Measurements from ENCODE around the gene SMIM17.
A peak's percentile ranks its signal among the peaks of the same experiment; 100 is the strongest.

SMIM17 gene

DNA sequence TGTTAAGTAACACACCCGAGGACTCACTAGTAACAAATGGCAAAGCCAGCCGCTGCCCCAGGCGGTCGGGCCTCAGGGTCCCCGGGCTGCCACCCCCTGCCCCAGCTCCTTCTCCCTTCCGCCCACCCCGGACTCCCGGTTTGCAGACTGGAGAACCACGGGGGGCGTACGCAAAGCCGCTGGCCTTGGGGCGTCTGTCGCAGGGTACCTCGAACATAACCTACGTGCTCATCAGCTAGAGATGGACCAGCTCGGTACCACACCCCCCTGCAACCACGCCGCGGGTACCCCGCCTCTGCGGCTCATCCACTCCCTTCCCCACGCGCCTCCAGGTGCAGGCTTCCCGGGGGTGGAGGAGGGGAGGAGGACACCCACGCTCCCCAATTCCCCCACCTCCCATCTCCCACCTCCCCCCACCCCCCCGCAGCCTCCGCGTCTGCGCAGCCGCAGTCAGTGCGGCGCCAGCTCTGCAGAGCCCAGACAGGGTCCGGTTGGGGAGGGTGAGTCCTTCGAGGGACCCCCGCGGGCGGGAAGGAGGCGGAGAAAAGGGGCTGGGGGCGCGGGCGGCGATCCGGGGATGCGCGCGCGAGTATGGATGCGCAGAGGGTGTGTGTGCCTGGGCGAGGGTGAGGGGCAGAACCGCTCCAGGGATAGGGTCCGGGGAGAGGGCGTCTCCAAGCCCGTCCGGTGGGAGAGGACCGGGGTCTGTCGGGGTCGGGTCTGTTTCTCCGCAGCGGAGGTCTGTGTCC is at the start of gene SMIM17:
Gene SMIM17, plus strand, starts transcription at position 449 of the 749 bp plus-strand sequence. CDS start 2,509 bp downstream, outside the sequence.
- DNase-seq, result no peak

DNA sequence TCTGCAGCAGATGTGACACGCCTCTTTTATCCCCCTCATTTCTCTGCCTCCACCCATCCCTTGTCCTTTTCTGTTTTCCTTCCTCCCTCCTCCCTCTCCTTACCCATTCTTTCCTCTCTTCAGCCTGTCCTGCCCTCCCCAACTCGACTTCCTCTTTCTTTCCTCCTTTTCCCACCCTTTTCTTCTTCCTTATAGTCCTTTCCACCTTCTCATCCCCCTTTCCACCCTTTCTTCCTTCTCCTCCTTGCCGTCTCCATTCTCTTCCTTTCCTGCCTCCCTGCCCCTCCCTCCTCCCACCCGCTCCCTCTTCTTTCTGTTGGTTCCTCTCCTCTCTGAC is 48.5 kb upstream of the SMIM17 start:
- DNase-seq, result no peak

DNA sequence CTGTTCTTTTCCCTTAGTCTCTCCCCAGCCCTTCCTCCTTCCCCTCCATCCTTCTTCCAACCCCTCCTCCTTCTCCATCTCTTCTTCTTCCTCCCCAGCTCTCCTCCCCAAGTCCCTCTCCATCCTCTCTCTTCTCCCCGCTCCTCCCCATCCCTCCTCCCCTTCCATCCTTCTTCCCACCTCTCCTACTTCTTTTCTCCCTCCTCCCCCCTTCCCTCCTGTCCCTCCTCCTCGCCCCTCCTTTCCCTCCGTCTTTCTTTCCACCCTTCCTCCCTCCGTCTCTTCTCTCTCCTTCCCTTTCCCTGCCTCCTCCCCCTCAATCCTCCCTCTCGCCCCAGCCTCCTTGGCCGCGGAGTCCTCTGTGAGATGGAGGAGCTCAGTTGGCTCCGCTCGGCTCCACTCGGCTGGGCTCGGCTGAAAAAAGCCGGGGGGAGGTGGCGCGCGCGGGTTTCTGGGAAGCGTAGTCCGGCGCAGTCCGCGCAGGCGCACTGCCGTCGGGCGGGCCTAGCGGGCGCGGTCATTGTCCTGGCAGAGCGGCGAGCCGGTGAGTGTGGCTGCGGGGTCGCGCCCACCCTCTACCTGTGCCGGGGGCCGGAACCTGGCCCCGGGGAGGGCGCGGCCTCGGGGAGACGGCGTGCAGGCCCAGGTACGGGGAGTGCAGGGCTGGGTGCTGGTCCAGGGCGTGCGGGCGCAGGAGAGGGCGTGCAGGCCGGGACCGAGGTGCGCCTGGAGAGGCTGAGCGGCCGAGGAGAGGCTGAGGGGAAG is 48.0 kb upstream of the SMIM17 start, which contains the start of gene ZNF71:
Gene ZNF71, plus strand, starts transcription at position 520 of the 765 bp plus-strand sequence. CDS start 6,257 bp downstream, outside the sequence.
- DNase-seq, result peak; percentile 85 to 91

- no peak for DNase-seq
Observed at GRCh38 chr19:56595548-56595899, 47.4 kb upstream of the SMIM17 start.

- no peak for DNase-seq
Observed at GRCh38 chr19:56596676-56597075, 46.3 kb upstream of the SMIM17 start.

GRCh38 chr19:56597696-56598095 is 45.3 kb upstream of the SMIM17 start:
- no peak for DNase-seq

DNA sequence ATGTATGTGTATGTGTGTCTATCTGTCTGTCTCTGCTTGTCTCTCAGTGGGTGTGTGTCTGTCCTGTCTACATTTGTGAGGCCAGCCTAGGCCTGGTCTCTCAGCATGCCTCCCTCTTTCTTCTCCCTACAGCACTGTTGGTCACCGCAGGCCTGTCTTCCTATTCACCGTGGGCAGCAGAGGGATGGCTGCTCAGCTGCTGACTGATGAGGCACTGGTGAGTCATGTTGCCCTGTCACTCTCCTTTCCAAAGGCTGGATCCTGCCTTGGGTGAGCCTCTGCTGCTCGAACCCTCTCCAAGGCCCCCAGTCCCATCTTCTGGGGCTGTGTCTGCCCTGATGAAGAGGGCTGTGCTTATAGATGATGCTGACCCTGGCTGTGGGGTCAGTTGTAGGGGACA is 41.6 kb upstream of the SMIM17 start:
- no peak for DNase-seq

GRCh38 chr19:56603829-56604228 is 39.1 kb upstream of the SMIM17 start:
- no peak for DNase-seq

- no peak for DNase-seq
Observed at GRCh38 chr19:56608274-56608964, 34.5 kb upstream of the SMIM17 start.

DNA sequence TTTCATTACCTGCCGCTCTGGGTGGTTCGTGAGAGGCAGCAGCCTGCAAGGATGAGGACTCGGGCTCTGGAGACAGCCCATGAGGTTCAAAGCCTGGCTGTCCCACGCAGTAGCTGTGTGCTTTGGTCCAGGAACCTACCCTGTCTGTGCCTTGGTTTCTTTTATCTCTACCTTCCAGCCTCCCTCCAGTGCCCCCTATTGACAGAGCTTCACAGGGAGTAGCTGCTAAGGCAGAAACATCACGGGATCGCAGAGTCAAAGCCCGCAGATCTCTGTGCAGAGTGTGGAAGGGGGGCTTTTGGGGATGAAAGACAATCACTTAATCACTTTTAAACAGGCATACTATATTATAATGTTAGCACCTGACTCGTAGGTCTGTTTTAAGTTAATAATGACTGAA is 31.7 kb upstream of the SMIM17 start:
- DNase-seq, result no peak

DNA sequence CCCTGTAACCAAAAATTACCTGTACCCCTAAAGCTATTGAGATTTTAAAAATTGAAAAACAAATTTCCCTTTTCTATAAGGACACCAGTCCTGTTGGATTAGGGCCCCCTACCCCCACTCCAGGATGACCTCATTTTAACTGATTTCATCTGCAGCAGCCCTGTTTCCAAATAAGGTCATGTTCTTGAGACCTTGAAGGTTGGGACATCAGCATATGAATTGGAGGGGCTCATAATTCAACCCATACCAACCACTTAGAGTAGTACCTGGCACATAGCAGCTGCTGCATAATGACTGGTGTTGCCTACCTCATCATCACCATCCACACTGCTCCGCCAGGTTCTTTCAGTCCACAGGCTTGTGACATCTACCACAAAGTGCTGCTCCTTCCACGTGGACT is 30.2 kb upstream of the SMIM17 start:
- no peak for DNase-seq

- DNase-seq, result no peak
Observed at GRCh38 chr19:56613639-56614038, 29.3 kb upstream of the SMIM17 start.

DNA sequence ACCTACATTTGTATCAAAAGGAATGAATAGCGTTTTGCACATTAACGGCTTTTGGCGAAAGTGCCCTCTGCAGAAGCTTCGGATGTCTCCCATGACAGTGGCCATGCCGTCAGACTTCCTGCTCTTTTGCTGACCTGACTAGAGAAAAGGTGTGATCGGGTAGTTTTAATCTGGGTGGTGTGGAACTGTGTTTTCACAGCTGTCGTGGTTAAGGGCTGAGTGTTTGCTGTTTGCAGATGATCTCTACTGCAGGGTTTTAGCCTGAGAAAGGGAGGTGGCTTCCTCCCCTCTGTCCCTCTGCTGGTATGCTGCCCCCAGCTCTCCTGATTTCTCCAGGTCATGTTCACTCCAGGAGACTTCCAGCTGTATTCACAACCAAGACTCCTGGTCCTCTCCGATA is 25.4 kb upstream of the SMIM17 start:
- no peak for DNase-seq

DNA sequence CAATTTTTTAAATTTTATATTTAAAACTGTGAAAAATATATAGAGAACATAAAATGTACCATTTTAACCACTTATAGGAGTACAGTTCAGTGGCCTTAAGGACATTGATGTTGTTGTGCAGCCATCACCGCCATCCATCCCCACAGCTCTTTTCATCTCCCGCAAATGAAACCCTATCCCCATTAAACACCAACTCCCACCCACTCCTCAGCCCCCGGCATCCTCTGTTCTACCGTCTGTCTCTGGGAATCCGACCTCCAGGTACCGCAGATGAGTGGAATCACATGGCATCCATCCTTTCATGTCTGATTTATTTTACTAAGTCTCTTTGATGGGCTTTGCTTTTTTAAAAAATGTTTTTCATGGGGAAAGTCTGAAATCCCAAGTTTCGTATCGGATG is 23.8 kb upstream of the SMIM17 start:
- no peak for DNase-seq

DNA sequence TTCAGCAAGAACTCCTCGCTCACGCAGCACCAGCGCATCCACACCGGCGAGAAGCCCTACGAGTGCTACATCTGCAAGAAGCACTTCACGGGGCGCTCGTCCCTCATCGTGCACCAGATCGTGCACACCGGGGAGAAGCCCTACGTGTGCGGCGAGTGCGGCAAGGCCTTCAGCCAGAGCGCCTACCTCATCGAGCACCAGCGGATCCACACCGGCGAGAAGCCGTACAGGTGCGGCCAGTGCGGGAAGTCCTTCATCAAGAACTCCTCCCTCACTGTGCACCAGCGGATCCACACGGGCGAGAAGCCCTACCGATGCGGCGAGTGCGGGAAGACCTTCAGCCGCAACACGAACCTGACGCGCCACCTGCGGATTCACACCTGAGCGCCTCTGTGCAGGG is 20.6 kb upstream of the SMIM17 start:
- DNase-seq, result no peak

DNA sequence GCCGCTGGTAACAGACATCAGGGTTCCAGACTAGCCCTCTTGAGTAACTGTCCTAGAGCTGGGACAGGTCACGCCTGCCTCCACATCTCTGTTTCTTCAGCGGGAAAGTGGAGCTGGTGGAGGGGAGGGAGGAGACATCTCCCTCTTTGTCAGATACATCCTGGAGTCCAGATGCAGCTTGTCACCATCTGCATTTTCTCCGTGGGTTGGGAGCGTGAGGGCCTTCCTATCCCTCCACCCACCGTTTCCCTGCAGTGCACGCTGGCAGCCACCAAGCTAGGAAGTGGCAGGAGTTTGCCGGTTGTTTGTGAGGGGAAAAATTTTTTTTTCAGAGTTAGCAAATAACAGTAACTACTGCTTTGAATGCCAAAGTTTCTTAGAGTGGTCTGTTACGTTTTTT is 20.0 kb upstream of the SMIM17 start:
- no peak for DNase-seq

DNA sequence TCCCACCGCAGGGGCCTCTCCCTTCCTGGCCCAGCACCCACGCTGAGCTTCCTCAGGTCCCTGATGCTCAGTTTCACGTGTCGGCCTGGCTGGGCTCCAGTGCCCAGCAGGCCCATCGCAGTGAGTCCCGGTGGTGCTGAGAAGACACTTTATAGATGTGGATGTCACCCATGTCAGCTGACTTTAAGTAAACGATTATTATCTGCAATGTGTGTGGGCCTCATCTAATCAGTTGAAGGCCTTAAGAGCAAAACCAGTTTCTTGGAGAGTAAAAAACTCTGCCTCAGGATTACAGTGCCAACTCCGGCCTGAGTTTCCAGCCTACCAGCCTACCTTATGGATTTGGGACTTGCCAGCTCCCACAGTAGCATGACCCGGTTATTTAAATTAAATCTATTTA is 17.3 kb upstream of the SMIM17 start:
- no peak for DNase-seq

DNA sequence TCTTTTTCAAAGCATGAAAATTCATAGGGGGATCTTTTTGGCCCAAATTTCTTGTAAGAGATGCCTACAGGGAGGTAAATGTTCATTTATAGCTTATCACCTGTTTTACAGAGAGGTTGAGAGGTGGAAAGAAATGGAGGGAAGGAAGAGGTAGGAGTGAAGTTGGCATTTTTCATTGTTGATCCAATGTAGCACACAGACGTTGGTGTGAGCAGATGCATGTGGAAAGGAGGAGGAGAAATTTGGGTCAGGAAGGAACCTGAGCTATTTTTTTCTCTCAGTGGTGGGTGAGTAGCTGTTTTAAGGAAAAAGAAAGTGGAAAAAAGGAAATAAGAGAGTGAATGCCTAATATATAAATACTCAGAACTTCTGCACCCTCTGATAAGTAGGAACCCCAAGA is 9.9 kb upstream of the SMIM17 start:
- no peak for DNase-seq

DNA sequence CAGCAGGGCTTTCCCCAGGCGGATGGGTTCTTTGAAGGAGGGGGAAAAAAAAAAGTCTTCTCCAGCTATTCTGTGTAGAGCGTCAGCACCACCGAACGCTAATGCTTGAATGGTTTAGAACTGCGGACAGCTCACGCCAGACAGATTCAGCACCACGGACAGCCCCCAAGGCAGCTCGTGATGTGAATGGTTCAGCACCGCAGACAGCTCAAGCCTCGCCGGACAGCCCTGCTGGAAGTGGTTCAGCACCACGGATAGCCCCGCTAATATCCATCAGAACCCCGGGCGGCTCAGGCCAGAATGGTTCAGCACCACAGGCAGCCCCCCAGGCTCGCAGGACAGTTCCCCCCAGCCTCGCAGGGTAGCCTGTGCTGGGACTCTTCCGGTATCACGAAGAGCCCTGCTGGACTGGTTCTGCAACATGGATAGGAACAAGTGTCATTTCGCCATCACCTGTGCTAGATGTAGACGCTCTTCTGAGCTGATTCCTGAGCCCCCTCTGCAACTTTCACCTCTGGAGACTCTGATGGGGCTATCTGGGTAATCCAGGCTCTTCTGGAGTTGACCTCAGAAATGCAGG is 4.9 kb upstream of the SMIM17 start:
- DNase-seq, result peak in 1 of 2 experiments; percentile 6

GRCh38 chr19:56639217-56639616 is 3.7 kb upstream of the SMIM17 start:
- DNase-seq, result no peak

GRCh38 chr19:56643460-56643955 is 549 bp downstream of the SMIM17 start:
- DNase-seq, result no peak

DNA sequence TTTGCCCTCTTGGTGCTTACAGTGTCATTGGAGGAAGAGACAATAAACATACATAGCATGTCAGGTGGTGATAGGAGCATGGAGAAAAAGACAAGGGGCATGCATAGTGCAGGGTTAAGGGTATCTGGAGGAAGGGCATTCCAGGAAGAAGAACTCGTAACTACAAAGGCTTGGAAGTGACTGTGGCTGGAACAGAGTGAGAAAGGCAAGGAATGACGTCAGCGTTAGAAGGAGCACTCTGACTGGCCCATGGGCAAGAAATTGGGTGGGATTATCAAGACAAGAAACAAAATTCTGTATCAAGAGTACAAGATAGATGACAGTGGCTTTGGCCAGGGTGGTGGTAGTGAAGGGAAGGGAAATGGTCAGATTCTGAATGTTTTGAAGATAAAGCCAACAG is 11.2 kb downstream of the SMIM17 start:
- DNase-seq, result no peak

GRCh38 chr19:56660381-56661107 is 17.6 kb downstream of the SMIM17 start:
- no peak for DNase-seq

Data from stimulated activated CD4-positive, alpha-beta T cell treated with anti-CD3 and anti-CD28 coated beads, Interleukin-4, amount 100 ng/mL, for 4 hours (primary cell).